HFF-Myc (cell line): Measurements from ENCODE around the gene BSPRY.

Source experiments
- DNase-seq: peaks from one replicate; pipeline ENCODE4 v3.0.0-alpha.2; 2011; ENCODE audit warnings: low read depth; ENCODE audit errors: extremely low read depth
- H3K4me3 ChIP-seq: replicated peaks from 2 replicates; pipeline ENCODE4 v1.5.1; 2011; ENCODE audit warnings: low read depth, mild to moderate bottlenecking, control low read depth, low read length
- TF ChIP-seq, protein P1 (sequence below): IDR thresholded peaks from 2 replicates; pipeline ENCODE4 v1.5.1; 2012; ENCODE audit warnings: mild to moderate bottlenecking, low read depth, low read length, control low read depth; ENCODE audit errors: missing control alignments

Gene BSPRY

DNA sequence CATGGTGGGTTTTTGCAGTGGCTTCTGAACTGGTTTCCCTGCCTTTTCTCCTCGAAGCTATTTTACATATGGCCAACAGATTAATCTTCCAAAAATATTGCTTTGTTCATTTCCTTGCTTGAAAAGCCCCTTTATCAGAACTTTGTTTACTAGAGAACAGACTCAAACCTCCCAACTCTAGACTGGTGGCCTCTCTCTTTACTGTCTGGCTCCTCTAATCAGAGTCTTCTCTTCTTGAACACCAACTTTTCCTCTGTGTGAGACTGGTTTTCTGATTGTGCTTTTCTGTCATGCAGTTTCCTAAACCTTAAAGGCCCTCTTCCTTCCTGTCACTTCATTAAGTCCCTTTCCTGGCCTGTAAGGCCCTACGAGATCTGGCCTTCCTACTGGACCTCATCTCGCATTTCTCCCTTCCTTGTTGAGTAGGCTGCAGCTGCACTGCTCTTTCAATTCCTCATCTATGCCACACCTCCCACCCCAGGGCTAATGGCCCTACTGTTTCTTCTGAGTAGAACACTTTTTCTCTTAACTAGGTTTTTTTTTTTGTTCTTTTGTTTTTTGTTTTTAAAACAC is 66.9 kb downstream of the BSPRY start:
- TF ChIP-seq, protein P1, sequence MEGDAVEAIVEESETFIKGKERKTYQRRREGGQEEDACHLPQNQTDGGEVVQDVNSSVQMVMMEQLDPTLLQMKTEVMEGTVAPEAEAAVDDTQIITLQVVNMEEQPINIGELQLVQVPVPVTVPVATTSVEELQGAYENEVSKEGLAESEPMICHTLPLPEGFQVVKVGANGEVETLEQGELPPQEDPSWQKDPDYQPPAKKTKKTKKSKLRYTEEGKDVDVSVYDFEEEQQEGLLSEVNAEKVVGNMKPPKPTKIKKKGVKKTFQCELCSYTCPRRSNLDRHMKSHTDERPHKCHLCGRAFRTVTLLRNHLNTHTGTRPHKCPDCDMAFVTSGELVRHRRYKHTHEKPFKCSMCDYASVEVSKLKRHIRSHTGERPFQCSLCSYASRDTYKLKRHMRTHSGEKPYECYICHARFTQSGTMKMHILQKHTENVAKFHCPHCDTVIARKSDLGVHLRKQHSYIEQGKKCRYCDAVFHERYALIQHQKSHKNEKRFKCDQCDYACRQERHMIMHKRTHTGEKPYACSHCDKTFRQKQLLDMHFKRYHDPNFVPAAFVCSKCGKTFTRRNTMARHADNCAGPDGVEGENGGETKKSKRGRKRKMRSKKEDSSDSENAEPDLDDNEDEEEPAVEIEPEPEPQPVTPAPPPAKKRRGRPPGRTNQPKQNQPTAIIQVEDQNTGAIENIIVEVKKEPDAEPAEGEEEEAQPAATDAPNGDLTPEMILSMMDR = no peak
- H3K4me3 ChIP-seq = no peak overlapping the region
- DNase-seq = no peak

DNA sequence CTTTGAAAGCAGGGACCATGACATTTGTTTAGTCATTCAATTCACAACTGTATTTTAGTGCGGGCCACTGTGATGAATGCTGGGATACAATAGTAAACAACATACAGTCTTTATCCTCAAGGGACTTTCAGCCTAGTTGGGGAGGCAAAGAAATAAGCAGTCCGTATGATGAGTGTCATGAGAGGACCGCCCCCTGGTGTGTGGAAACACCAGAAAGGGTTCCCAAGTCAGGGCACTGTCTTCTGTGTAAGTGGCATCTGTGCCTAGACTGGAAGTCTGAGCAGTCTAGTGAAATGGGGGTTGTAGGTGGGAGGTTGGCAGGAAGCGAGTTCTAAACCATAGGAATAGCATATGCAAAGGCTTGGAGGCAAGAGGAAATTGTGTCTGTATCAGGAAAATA is 68.0 kb downstream of the BSPRY start:
- no peak for DNase-seq
- H3K4me3 ChIP-seq = no peak overlapping the region
- TF ChIP-seq, protein P1 = no peak
